CD14-positive monocyte (primary cell): ENCODE measurements around the gene GRIK3. TPM values are rescaled to one million over a fixed set of nuclear protein-coding genes. Genes with fewer than 3 reads are reported as not detected.

Experiments
- DNase-seq, 3 donors: peaks; one replicate each; pipeline ENCODE4 v3.0.0-alpha.2; 2011 to 2022
- H2AFZ ChIP-seq: 2 replicates; pipeline ENCODE4 v1.6.0; 2012; ENCODE audit warnings: mild to moderate bottlenecking, low read depth, low read length, inconsistent platforms; ENCODE audit not compliant: insufficient read depth, poor library complexity, severe bottlenecking
- H3K27ac ChIP-seq, 2 donors: 1 replicate in 1 of 2; 2 replicates in 1 of 2; pipeline ENCODE4 v1.5.1; 2012 to 2013; ENCODE audit warnings: low read length in 2 of 2, control low read depth in 1 of 2, inconsistent platforms in 1 of 2, low read depth in 1 of 2, mild to moderate bottlenecking in 1 of 2
- H3K27me3 ChIP-seq, 2 donors: one replicate each; pipeline versions ENCODE4 v1.6.0 to v1.6.1; 2011 to 2013; ENCODE audit warnings: low read length in 2 of 2; ENCODE audit not compliant: control insufficient read depth in 2 of 2, insufficient read depth in 2 of 2
- H3K36me3 ChIP-seq, 2 donors: replicated peaks in 1 of 2; 1 replicate in 1 of 2; 2 replicates in 1 of 2; pipeline versions ENCODE4 v1.5.1 to v1.6.1; 2012 to 2013; ENCODE audit warnings: low read length in 2 of 2, control low read depth in 1 of 2, inconsistent platforms in 1 of 2, mild to moderate bottlenecking in 1 of 2; ENCODE audit not compliant: insufficient read depth in 2 of 2, control insufficient read depth in 1 of 2
- H3K4me1 ChIP-seq, 2 donors: 1 replicate in 1 of 2; 2 replicates in 1 of 2; pipeline versions ENCODE4 v1.5.1 to v1.6.1; 2012 to 2013; ENCODE audit warnings: low read length in 2 of 2, control low read depth in 1 of 2, inconsistent platforms in 1 of 2, mild to moderate bottlenecking in 1 of 2, moderate library complexity in 1 of 2; ENCODE audit not compliant: insufficient read depth in 2 of 2, control insufficient read depth in 1 of 2
- H3K4me2 ChIP-seq: replicated peaks from 2 replicates; pipeline ENCODE3; 2012; ENCODE audit warnings: low read length, moderate library complexity, mild to moderate bottlenecking; ENCODE audit not compliant: poor library complexity, severe bottlenecking; ENCODE audit errors: extremely low read depth
- H3K4me3 ChIP-seq, 3 experiments: fragments of 200-600 bp in 1 of 3; sonication (generic) in 1 of 3; replicated peaks in 1 of 3; 1 replicate in 2 of 3; 2 replicates in 1 of 3; pipeline ENCODE4 v1.5.1; 2011 to 2013; ENCODE audit warnings: low read length in 3 of 3, mild to moderate bottlenecking in 3 of 3, control low read depth in 2 of 3, low read depth in 2 of 3, inconsistent platforms in 1 of 3, moderate library complexity in 1 of 3
- H3K79me2 ChIP-seq: 2 replicates; pipeline ENCODE4 v1.6.0; 2012; ENCODE audit warnings: mild to moderate bottlenecking, control low read depth, inconsistent platforms, low read length, moderate library complexity; ENCODE audit not compliant: insufficient read depth
- H3K9ac ChIP-seq: 2 replicates; pipeline ENCODE4 v1.6.0; 2017; ENCODE audit warnings: low read length, mild to moderate bottlenecking; ENCODE audit not compliant: insufficient read depth, poor library complexity, severe bottlenecking
- H3K9me3 ChIP-seq, 2 donors: replicated peaks in 1 of 2; 1 replicate in 1 of 2; 2 replicates in 1 of 2; pipeline versions ENCODE4 v1.5.1 to v1.6.1; 2012 to 2013; ENCODE audit warnings: low read length in 2 of 2, control low read depth in 1 of 2; ENCODE audit not compliant: control insufficient read depth in 1 of 2, insufficient read depth in 1 of 2
- H4K20me1 ChIP-seq: 2 replicates; pipeline ENCODE4 v1.6.0; 2012; ENCODE audit warnings: mild to moderate bottlenecking, low read length, control low read depth, moderate library complexity; ENCODE audit not compliant: insufficient read depth
- H3K27ac Mint-ChIP-seq, 7 donors: one replicate each; pipeline ENCODE4 v1.8.0; 2020; ENCODE audit warnings: mild to moderate bottlenecking in 7 of 7, mixed read lengths in 7 of 7, moderate library complexity in 6 of 7, inconsistent platforms in 2 of 7
- H3K27me3 Mint-ChIP-seq, 3 donors: one replicate each; pipeline ENCODE4 v1.8.0; 2021 to 2022; ENCODE audit warnings: low read depth in 3 of 3, mild to moderate bottlenecking in 3 of 3, mixed read lengths in 3 of 3, moderate library complexity in 3 of 3, inconsistent platforms in 1 of 3
- H3K36me3 Mint-ChIP-seq, 2 donors: one replicate each; pipeline ENCODE4 v1.8.0; 2020; ENCODE audit warnings: mixed read lengths in 2 of 2, inconsistent platforms in 1 of 2, mild to moderate bottlenecking in 1 of 2
- H3K4me1 Mint-ChIP-seq: one replicate; pipeline ENCODE4 v1.8.0; 2020; ENCODE audit warnings: mild to moderate bottlenecking, mixed read lengths
- H3K4me3 Mint-ChIP-seq, 2 donors: one replicate each; pipeline ENCODE4 v1.8.0; 2020; ENCODE audit warnings: mild to moderate bottlenecking in 2 of 2, mixed read lengths in 2 of 2, moderate library complexity in 1 of 2
- H3K9me3 Mint-ChIP-seq, 7 donors: one replicate each; pipeline ENCODE4 v1.8.0; 2020 to 2022; ENCODE audit warnings: mixed read lengths in 7 of 7, mild to moderate bottlenecking in 6 of 7, moderate library complexity in 6 of 7, inconsistent platforms in 2 of 7
- WGBS: methylation state at CpG from one replicate; pipeline ENCODE4 v1.1.5; 2013; ENCODE audit warnings: missing lambda C conversion rate; ENCODE audit not compliant: insufficient coverage; 5-methylcytosine and 5-hydroxymethylcytosine counted together
- intact Hi-C, 2 donors: fragments of 100-400 bp; cut with micrococcal nuclease; formaldehyde crosslinking; loops; one replicate each; pipeline versions ENCODE4 v1.15.0 to v1.15.1; 2023
- polyA plus RNA-seq, 3 donors: library from polyadenylated mRNA; depleted of rRNA in 1 of 3; unstranded in 2 of 3; stranded (reverse) in 1 of 3; fragments of 300-500 nt in 2 of 3; fragments of >200 nt in 1 of 3; fragmentation: Illumina TruSeq in 2 of 3; gene quantifications; 1 replicate in 2 of 3; 2 replicates in 1 of 3; pipeline ENCODE4 v1.2.3, GENCODE V29; 2012 to 2021
- TF ChIP-seq, protein P1 (sequence below): fragments of 200-600 bp; IDR thresholded peaks from one replicate; pipeline ENCODE4 v1.8.0; 2022; ENCODE audit warnings: antibody characterized with exemption, mild to moderate bottlenecking

The GRIK3 gene
- polyA plus RNA-seq, 3 donors: not detected

GRCh38 chr1:36879613-36880012, 154.7 kb downstream of the GRIK3 start:
- no peak overlapping the region for H3K27ac ChIP-seq
- H3K4me3 Mint-ChIP-seq: no peak overlapping the region
- H3K9ac ChIP-seq: no peak overlapping the region
- no peaks in the 10 kb centered on the region for H3K4me1 Mint-ChIP-seq
- TF ChIP-seq, protein P1, sequence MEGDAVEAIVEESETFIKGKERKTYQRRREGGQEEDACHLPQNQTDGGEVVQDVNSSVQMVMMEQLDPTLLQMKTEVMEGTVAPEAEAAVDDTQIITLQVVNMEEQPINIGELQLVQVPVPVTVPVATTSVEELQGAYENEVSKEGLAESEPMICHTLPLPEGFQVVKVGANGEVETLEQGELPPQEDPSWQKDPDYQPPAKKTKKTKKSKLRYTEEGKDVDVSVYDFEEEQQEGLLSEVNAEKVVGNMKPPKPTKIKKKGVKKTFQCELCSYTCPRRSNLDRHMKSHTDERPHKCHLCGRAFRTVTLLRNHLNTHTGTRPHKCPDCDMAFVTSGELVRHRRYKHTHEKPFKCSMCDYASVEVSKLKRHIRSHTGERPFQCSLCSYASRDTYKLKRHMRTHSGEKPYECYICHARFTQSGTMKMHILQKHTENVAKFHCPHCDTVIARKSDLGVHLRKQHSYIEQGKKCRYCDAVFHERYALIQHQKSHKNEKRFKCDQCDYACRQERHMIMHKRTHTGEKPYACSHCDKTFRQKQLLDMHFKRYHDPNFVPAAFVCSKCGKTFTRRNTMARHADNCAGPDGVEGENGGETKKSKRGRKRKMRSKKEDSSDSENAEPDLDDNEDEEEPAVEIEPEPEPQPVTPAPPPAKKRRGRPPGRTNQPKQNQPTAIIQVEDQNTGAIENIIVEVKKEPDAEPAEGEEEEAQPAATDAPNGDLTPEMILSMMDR: no peak
- no peaks in the 10 kb centered on the region for H3K36me3 Mint-ChIP-seq
- no peaks in the 10 kb centered on the region for H3K9me3 Mint-ChIP-seq
- no peak for DNase-seq
- no peaks in the 10 kb centered on the region for H3K4me1 ChIP-seq
- H3K27me3 ChIP-seq: no peaks in the 10 kb centered on the region
- no peaks in the 10 kb centered on the region for H4K20me1 ChIP-seq
- H3K4me3 ChIP-seq: no peak overlapping the region
- intact Hi-C loops: no loop called here
- no peak overlapping the region for H3K4me2 ChIP-seq
- 96% methylated on average over 2 of the region's 6 CpGs for WGBS
- no peak overlapping the region for H2AFZ ChIP-seq
- no peaks in the 10 kb centered on the region for H3K36me3 ChIP-seq
- H3K9me3 ChIP-seq: no peaks in the 10 kb centered on the region
- peaks cover 3 to 9% (median 6%) of the 10 kb centered on the region in 3 donors for H3K27me3 Mint-ChIP-seq
- H3K27ac Mint-ChIP-seq: no peak overlapping the region
- no peaks in the 10 kb centered on the region for H3K79me2 ChIP-seq

GRCh38 chr1:36876990-36877389, 157.3 kb downstream of the GRIK3 start:
- Histone ChIP-seq H3K4me3 (no peak overlapping the region), H2AFZ (no peak overlapping the region), H3K9me3 (no peaks in the 10 kb centered on the region), H3K36me3 (no peaks in the 10 kb centered on the region), H3K4me2 (no peak overlapping the region), H3K4me1 (no peaks in the 10 kb centered on the region), H3K27me3 (no peaks in the 10 kb centered on the region), H3K79me2 (no peaks in the 10 kb centered on the region), H4K20me1 (no peaks in the 10 kb centered on the region), H3K27ac (no peak overlapping the region), H3K9ac (no peak overlapping the region)
- no CpG with 5 or more reads among the region's 1 CpG for WGBS
- no peaks in the 10 kb centered on the region for H3K4me1 Mint-ChIP-seq
- H3K36me3 Mint-ChIP-seq: no peaks in the 10 kb centered on the region
- no peak for DNase-seq
- no peaks in the 10 kb centered on the region for H3K9me3 Mint-ChIP-seq
- intact Hi-C loops: no loop called here
- peaks cover 4 to 9% (median 5%) of the 10 kb centered on the region in 3 donors for H3K27me3 Mint-ChIP-seq
- H3K4me3 Mint-ChIP-seq: no peak overlapping the region
- H3K27ac Mint-ChIP-seq: no peak overlapping the region
- TF ChIP-seq, protein P1: no peak
